HepG2 (cell line): ENCODE measurements around the gene HSD11B2. TPM values are rescaled to one million over a fixed set of nuclear protein-coding genes. Genes with fewer than 3 reads are reported as not detected.
A peak's percentile ranks its signal among the peaks of the same experiment; 100 is the strongest.

Source experiments
- ATAC-seq: fragments of 200-7000 bp; cut with Tn5 transposase; 3 replicates; pipeline ENCODE4 v1.9.1; 2020; ENCODE audit warnings: mild to moderate bottlenecking, moderate library complexity
- BruUV-seq: library from RNA; stranded (reverse); fragments of 400-500 nt; replicated peaks from 2 replicates; lab custom pipeline; 2021; lab: Mats Ljungman, UMichigan
- CTCF ChIA-PET: fragments of 300-600 bp; formaldehyde crosslinking; extraction: SDS; loops from one replicate; lab custom pipeline; 2021; ENCODE audit warnings: low total read pairs, inconsistent platforms, low intra/inter-chr PET ratio; lab: Yijun Ruan, JAX
- POLR2A ChIA-PET: fragments of 350-600 bp; sonication (Branson Sonifier 250); formaldehyde crosslinking; loops from one replicate; lab custom pipeline; 2020; ENCODE audit warnings: antibody characterized with exemption, inconsistent platforms; lab: Yijun Ruan, JAX
- DNase-seq: peaks from one replicate; pipeline ENCODE4 v3.0.0-alpha.2; 2015; ENCODE audit warnings: low spot score
- FAIRE-seq: peaks from 3 replicates; lab custom pipeline; 2011; peaks lifted over from hg19 to GRCh38; lab: Jason Lieb, UNC
- H2AFZ ChIP-seq: one replicate; pipeline ENCODE4 v1.6.1; 2011; ENCODE audit warnings: low read length, inconsistent platforms
- H3K27ac ChIP-seq: fragments of 300-600 bp; 3 replicates; pipeline ENCODE4 v1.8.0; 2011; ENCODE audit warnings: mixed run types, mild to moderate bottlenecking, mixed read lengths, low read length, inconsistent platforms; ENCODE audit not compliant: insufficient read depth; ENCODE audit errors: extremely low read length
- H3K27me3 ChIP-seq, 2 experiments: fragments of 200-600 bp in 1 of 2; 2 replicates in 1 of 2; 3 replicates in 1 of 2; pipeline versions ENCODE4 v1.6.0 to v1.8.0; 2011; ENCODE audit warnings: low read length in 2 of 2, mild to moderate bottlenecking in 2 of 2, moderate library complexity in 2 of 2, inconsistent platforms in 1 of 2; ENCODE audit not compliant: insufficient read depth in 2 of 2, control insufficient read depth in 1 of 2
- H3K36me3 ChIP-seq, 2 experiments: fragments of 200-600 bp in 1 of 2; replicated peaks in 1 of 2; 2 replicates in 1 of 2; 3 replicates in 1 of 2; pipeline versions ENCODE4 v1.5.1 to v1.8.0; 2011; ENCODE audit warnings: low read length in 2 of 2, inconsistent platforms in 1 of 2; ENCODE audit not compliant: insufficient read depth in 2 of 2, control insufficient read depth in 1 of 2
- H3K4me1 ChIP-seq: 2 replicates; pipeline ENCODE4 v1.5.1; 2012; ENCODE audit warnings: low read length, inconsistent platforms; ENCODE audit not compliant: insufficient read depth
- H3K4me2 ChIP-seq: 2 replicates; pipeline ENCODE4 v1.6.0; 2011; ENCODE audit warnings: low read depth, low read length, inconsistent platforms
- H3K4me3 ChIP-seq, 3 experiments: fragments of 200-600 bp in 1 of 3; sonication (generic), shearing (Covaris generic) in 1 of 3; replicated peaks in 1 of 3; 2 replicates each; pipeline ENCODE4 v1.5.1; 2011 to 2016; ENCODE audit warnings: low read length in 3 of 3, inconsistent platforms in 2 of 3, low read depth in 2 of 3, mild to moderate bottlenecking in 2 of 3, control low read depth in 1 of 3, mixed read lengths in 1 of 3; ENCODE audit not compliant: insufficient read depth in 1 of 3
- H3K79me2 ChIP-seq: one replicate; pipeline ENCODE4 v1.6.1; 2011; ENCODE audit warnings: low read length, inconsistent platforms; ENCODE audit not compliant: insufficient read depth
- H3K9ac ChIP-seq: 2 replicates; pipeline ENCODE4 v1.6.0; 2011; ENCODE audit warnings: mild to moderate bottlenecking, low read depth, low read length, inconsistent platforms; ENCODE audit not compliant: insufficient read depth
- H3K9me3 ChIP-seq: 2 replicates; pipeline ENCODE4 v1.5.1; 2012; ENCODE audit warnings: mild to moderate bottlenecking, low read length
- H4K20me1 ChIP-seq: 2 replicates; pipeline ENCODE4 v1.6.0; 2011; ENCODE audit warnings: inconsistent platforms, mild to moderate bottlenecking, low read length, moderate library complexity; ENCODE audit not compliant: insufficient read depth
- FLYWCH1 ChIP-seq: sonication (generic); formaldehyde crosslinking; IDR thresholded peaks from 2 replicates; pipeline ENCODE4 v1.8.1; 2023; ENCODE audit warnings: mild to moderate bottlenecking, missing genetic modification reagents
- GTF3A ChIP-seq: sonication (generic); formaldehyde crosslinking; conservative IDR thresholded peaks from 2 replicates; pipeline ENCODE4 v1.4.0; 2020; ENCODE audit warnings: mild to moderate bottlenecking, missing genetic modification reagents
- PCBP1 ChIP-seq: fragments of 200-400 bp; formaldehyde crosslinking; IDR thresholded peaks from 2 replicates; pipeline ENCODE4 v1.6.1; 2017; ENCODE audit warnings: mild to moderate bottlenecking, low read depth, low read length, borderline replicate concordance
- RFX1 ChIP-seq: fragments of 450-650 bp; IDR thresholded peaks from 2 replicates; pipeline ENCODE4 v1.6.1; 2017
- ZBTB38 ChIP-seq: sonication (generic); formaldehyde crosslinking; IDR thresholded peaks from 2 replicates; pipeline ENCODE4 v1.5.1; 2020; ENCODE audit warnings: mild to moderate bottlenecking, missing genetic modification reagents
- WGBS: methylation state at CpG from one replicate; pipeline ENCODE4 v1.1.6; 2017; ENCODE audit warnings: low lambda C conversion rate; 5-methylcytosine and 5-hydroxymethylcytosine counted together
- in situ Hi-C: cut with HindIII; loops from 2 replicates; pipeline ENCODE4 v1.10.0; 2017; ENCODE audit warnings: low pct_unique_long_range_greater_than_20kb; ENCODE audit not compliant: extremely low pct_ligation_motif_present
- intact Hi-C: fragments of 100-400 bp; cut with micrococcal nuclease; formaldehyde crosslinking; loops from one replicate; pipeline ENCODE4 v1.10.0; 2022; ENCODE audit not compliant: unreplicated experiment
- polyA plus RNA-seq, 8 experiments: library from polyadenylated mRNA; depleted of rRNA in 3 of 8; stranded (reverse) in 7 of 8; unstranded in 1 of 8; fragments of >200 nt; fragmentation: Illumina TruSeq in 4 of 8; extraction: Trizol in 4 of 8; gene quantifications; 2 replicates each; pipeline versions ENCODE4 v1.2.1 to v1.2.3, GENCODE V29; 2011 to 2016; ENCODE audit warnings: low read depth in 4 of 8, missing spikeins in 1 of 8, mixed read lengths in 1 of 8; ENCODE audit not compliant: insufficient read depth in 1 of 8
- total RNA-seq, 5 experiments: library from RNA; depleted of rRNA; stranded (reverse); fragments of >200 nt; fragmentation: Illumina TruSeq; extraction: Trizol; gene quantifications; 2 replicates each; pipeline ENCODE4 v1.2.3, GENCODE V29; 2016; ENCODE audit warnings: low read depth in 1 of 5
- TF ChIP-seq, protein P1 (sequence below), 2 experiments: sonication (generic) in 1 of 2; formaldehyde crosslinking in 1 of 2; IDR thresholded peaks; 2 replicates each; pipeline versions ENCODE4 v1.4.0 to v1.6.1; 2016 to 2020; ENCODE audit warnings: borderline replicate concordance in 1 of 2, low read depth in 1 of 2, mild to moderate bottlenecking in 1 of 2, missing genetic modification reagents in 1 of 2
- TF ChIP-seq, protein P2 (sequence below): IDR thresholded peaks from 2 replicates; pipeline ENCODE4 v1.6.1; 2016; ENCODE audit warnings: missing genetic modification reagents, missing compliant biosample characterization
- TF ChIP-seq, protein P3 (sequence below): sonication (generic); formaldehyde crosslinking; IDR thresholded peaks from 2 replicates; pipeline ENCODE4 v1.4.0; 2020; ENCODE audit warnings: missing genetic modification reagents

HSD11B2 gene
- total and polyA plus RNA-seq, 2 of the 13 experiments (the other 11 are each of a cell fraction or from before 2014, with no cell fraction given): 8.9 to 13.6 TPM

DNA sequence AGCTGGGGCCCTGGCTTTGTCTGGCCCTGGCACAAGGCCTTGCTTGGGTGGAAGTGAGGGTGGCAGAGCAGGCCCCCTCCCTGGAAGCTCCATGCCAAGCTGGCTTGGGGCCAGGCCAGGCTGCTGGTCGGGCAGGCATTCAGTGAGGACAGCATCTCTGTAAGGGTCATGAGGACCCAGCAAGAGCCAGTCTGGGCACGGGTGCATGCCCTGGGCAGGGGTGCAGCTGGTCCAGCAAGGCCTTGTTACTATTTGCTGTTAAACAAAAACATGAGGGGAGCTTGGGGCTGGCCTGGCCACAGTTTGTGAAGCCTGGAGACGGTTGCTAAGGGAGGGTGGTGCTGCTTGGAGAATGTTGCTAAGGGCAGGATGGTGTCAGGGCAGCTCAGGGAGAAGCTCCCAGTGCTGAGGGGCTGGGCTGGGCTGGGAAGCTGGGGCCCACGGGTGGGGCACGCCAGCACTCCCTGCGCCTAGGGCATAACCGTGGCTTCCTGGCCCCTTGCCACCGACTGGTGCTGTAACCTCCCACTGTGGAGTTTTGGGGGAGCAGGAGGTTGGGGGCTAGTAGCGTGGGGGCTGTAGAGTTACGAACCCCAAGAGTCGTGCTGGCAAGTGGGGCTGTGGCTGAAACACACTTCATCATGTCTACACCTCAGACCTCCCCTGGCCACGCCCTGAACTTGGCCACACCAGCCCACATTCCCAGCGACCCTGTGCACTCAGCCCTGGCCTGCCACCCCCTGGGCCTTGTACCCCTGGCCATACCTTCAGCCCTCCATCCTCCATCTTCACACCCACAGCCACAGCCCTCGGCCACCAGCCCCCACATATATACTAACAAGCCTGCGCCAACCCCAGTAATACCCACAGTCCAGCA lies 39.3 kb upstream of the HSD11B2 start:
- DNase-seq (no peak), FAIRE-seq (no peak), ATAC-seq (no peak)
- no peaks in the 10 kb centered on the region for H4K20me1 ChIP-seq
- peaks cover 9 to 80% of the 10 kb centered on the region in 2 experiments; a peak in 4 of 5 replicates for H3K27me3 ChIP-seq
- TF ChIP-seq, protein P1, sequence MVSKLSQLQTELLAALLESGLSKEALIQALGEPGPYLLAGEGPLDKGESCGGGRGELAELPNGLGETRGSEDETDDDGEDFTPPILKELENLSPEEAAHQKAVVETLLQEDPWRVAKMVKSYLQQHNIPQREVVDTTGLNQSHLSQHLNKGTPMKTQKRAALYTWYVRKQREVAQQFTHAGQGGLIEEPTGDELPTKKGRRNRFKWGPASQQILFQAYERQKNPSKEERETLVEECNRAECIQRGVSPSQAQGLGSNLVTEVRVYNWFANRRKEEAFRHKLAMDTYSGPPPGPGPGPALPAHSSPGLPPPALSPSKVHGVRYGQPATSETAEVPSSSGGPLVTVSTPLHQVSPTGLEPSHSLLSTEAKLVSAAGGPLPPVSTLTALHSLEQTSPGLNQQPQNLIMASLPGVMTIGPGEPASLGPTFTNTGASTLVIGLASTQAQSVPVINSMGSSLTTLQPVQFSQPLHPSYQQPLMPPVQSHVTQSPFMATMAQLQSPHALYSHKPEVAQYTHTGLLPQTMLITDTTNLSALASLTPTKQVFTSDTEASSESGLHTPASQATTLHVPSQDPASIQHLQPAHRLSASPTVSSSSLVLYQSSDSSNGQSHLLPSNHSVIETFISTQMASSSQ (IDR thresholded peaks at IDR 0.05; ENCODE audit: low read depth): no peak
- TF ChIP-seq, protein P1 (CRISPR knock-in tag; IDR thresholded peaks at IDR 0.05; ENCODE audit: borderline replicate concordance): 0 out of 2 replicates have a peak, but pooled peaks have one; percentile 24
- TF ChIP-seq RFX1: peak; percentile 44; the same call in 1 of the 2 replicates
- 0 out of 2 replicates have a peak, but pooled peaks have one; percentile 18 for TF ChIP-seq PCBP1
- 0 out of 2 replicates have a peak, but pooled peaks have one; percentile 33 for TF ChIP-seq GTF3A
- TF ChIP-seq, protein P2, sequence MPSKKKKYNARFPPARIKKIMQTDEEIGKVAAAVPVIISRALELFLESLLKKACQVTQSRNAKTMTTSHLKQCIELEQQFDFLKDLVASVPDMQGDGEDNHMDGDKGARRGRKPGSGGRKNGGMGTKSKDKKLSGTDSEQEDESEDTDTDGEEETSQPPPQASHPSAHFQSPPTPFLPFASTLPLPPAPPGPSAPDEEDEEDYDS: no peak
- TF ChIP-seq FLYWCH1 (CRISPR knock-in tag): no peak
- TF ChIP-seq ZBTB38 (CRISPR knock-in tag): no peak
- TF ChIP-seq, protein P3, sequence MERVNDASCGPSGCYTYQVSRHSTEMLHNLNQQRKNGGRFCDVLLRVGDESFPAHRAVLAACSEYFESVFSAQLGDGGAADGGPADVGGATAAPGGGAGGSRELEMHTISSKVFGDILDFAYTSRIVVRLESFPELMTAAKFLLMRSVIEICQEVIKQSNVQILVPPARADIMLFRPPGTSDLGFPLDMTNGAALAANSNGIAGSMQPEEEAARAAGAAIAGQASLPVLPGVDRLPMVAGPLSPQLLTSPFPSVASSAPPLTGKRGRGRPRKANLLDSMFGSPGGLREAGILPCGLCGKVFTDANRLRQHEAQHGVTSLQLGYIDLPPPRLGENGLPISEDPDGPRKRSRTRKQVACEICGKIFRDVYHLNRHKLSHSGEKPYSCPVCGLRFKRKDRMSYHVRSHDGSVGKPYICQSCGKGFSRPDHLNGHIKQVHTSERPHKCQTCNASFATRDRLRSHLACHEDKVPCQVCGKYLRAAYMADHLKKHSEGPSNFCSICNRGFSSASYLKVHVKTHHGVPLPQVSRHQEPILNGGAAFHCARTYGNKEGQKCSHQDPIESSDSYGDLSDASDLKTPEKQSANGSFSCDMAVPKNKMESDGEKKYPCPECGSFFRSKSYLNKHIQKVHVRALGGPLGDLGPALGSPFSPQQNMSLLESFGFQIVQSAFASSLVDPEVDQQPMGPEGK: no peak
- no peaks in the 10 kb centered on the region for H3K79me2 ChIP-seq
- H3K4me1 ChIP-seq: peaks cover 33% of the 10 kb centered on the region
- intact Hi-C loops (loop anchor here (2.0 kb wide), 1 partner anchor 65 kb away; the partner anchor contains the start of genes KCTD19 and LRRC36), in situ Hi-C loops (no loop called here)
- H3K9ac ChIP-seq: no peak overlapping the region
- H2AFZ ChIP-seq: no peak overlapping the region
- ChIA-PET POLR2A (no interaction called here), CTCF (interaction anchor here (1.9 to 2.5 kb wide), 2 partner anchors 64 to 112 kb away, joined by 4 to 13 read pairs; partner anchors contain the start of genes KCTD19, LRRC36 and PLEKHG4)
- BruUV-seq: no TSS peak
- no peaks in the 10 kb centered on the region for H3K9me3 ChIP-seq
- H3K4me3 ChIP-seq: no peak overlapping the region
- 32% methylated on average over 5 of the region's 15 CpGs for WGBS
- H3K36me3 ChIP-seq: no peaks in the 10 kb centered on the region
- H3K4me2 ChIP-seq: no peak overlapping the region
- H3K27ac ChIP-seq: no peak overlapping the region
